Stimulated activated memory B cell treated with anti-CD40 and anti-IgM and Interleukin-4, amounts not matched to agents 10 μg/mL and 1 μg/mL and 100 μg/mL, for 72 hours (primary cell): ENCODE results near the gene ASMT.
"Not testable (repeated sequence)": the region's sequence is repeated elsewhere in the genome, so short reads cannot be mapped to it uniquely, and the experiment has no call there.

ENCODE experiments used
- ATAC-seq: fragments of 150-1000 bp; cut with Tn5 transposase; 2 replicates; pipeline ENCODE4 v1.10.0; 2021
- H3K27ac Mint-ChIP-seq: one replicate; pipeline ENCODE4 v1.8.0; 2022; ENCODE audit warnings: mild to moderate bottlenecking, mixed read lengths
- H3K27me3 Mint-ChIP-seq: one replicate; pipeline ENCODE4 v1.8.0; 2022; ENCODE audit warnings: mixed read lengths
- H3K36me3 Mint-ChIP-seq: one replicate; pipeline ENCODE4 v1.8.0; 2022; ENCODE audit warnings: mixed read lengths
- H3K4me1 Mint-ChIP-seq: one replicate; pipeline ENCODE4 v1.8.0; 2022; ENCODE audit warnings: mixed read lengths
- H3K4me3 Mint-ChIP-seq: one replicate; pipeline ENCODE4 v1.8.0; 2022; ENCODE audit warnings: mild to moderate bottlenecking, moderate library complexity, mixed read lengths
- H3K9me3 Mint-ChIP-seq: one replicate; pipeline ENCODE4 v1.8.0; 2022; ENCODE audit warnings: mixed read lengths

ASMT gene

GRCh38 chrX:1659664-1660461, 45.0 kb downstream of the ASMT start:
- Mint-ChIP-seq H3K36me3 (peaks cover 5% of the 10 kb centered on the region), H3K9me3 (no peaks in the 10 kb centered on the region), H3K4me3 (no peak overlapping the region), H3K27me3 (no peaks in the 10 kb centered on the region), H3K4me1 (peaks cover 41% of the 10 kb centered on the region), H3K27ac (no peak overlapping the region)
- no peak for ATAC-seq

- Mint-ChIP-seq H3K36me3 (peaks cover 20% of the 10 kb centered on the region), H3K4me1 (peaks cover 45% of the 10 kb centered on the region), H3K27ac (peak overlapping the region; percentile 60)
These were observed 46.4 kb downstream of the ASMT start for GRCh38 chrX:1661048-1661921.

GRCh38 chrX:1661922-1662221, 47.0 kb downstream of the ASMT start:
- H3K9me3 Mint-ChIP-seq = no peaks in the 10 kb centered on the region
- H3K4me3 Mint-ChIP-seq = peak overlapping the region; percentile 79
- H3K4me1 Mint-ChIP-seq = peaks cover 51% of the 10 kb centered on the region
- H3K27ac Mint-ChIP-seq = peak overlapping the region; percentile 60
- ATAC-seq = no peak
- H3K27me3 Mint-ChIP-seq = no peaks in the 10 kb centered on the region
- H3K36me3 Mint-ChIP-seq = peaks cover 26% of the 10 kb centered on the region

More at GRCh38 chrX:1661048-1661921, 46.4 kb downstream of the ASMT start:
- ATAC-seq = peak; percentile 98
- Mint-ChIP-seq H3K4me3 (peak overlapping the region; percentile 79), H3K9me3 (no peaks in the 10 kb centered on the region), H3K27me3 (no peaks in the 10 kb centered on the region)

GRCh38 chrX:1667566-1667965, 52.7 kb downstream of the ASMT start:
- H3K36me3 Mint-ChIP-seq = peaks cover 53% of the 10 kb centered on the region
- H3K4me1 Mint-ChIP-seq = peaks cover 22% of the 10 kb centered on the region
- H3K27ac Mint-ChIP-seq = no peak overlapping the region
- H3K9me3 Mint-ChIP-seq = no peaks in the 10 kb centered on the region
- H3K4me3 Mint-ChIP-seq = no peak overlapping the region
- no peaks in the 10 kb centered on the region for H3K27me3 Mint-ChIP-seq
- no peak for ATAC-seq

- no peak overlapping the region for H3K4me3 Mint-ChIP-seq
- H3K27ac Mint-ChIP-seq = no peak overlapping the region
- no peak for ATAC-seq
- peaks cover 3% of the 10 kb centered on the region for H3K9me3 Mint-ChIP-seq
- H3K36me3 Mint-ChIP-seq = peaks cover 28% of the 10 kb centered on the region
- no peaks in the 10 kb centered on the region for H3K4me1 Mint-ChIP-seq
- H3K27me3 Mint-ChIP-seq = no peaks in the 10 kb centered on the region
These were observed 58.5 kb downstream of the ASMT start for GRCh38 chrX:1673337-1673736.

GRCh38 chrX:1676866-1677265, 62.0 kb downstream of the ASMT start:
- H3K27ac Mint-ChIP-seq = no peak overlapping the region
- H3K9me3 Mint-ChIP-seq = peaks cover 5% of the 10 kb centered on the region
- ATAC-seq = no peak
- H3K4me3 Mint-ChIP-seq = no peak overlapping the region
- peaks cover 27% of the 10 kb centered on the region for H3K36me3 Mint-ChIP-seq
- H3K27me3 Mint-ChIP-seq = no peaks in the 10 kb centered on the region
- H3K4me1 Mint-ChIP-seq = peaks cover 22% of the 10 kb centered on the region

GRCh38 chrX:1679238-1679637, 64.4 kb downstream of the ASMT start:
- Mint-ChIP-seq H3K4me3 (no peak overlapping the region), H3K36me3 (peaks cover 26% of the 10 kb centered on the region), H3K9me3 (peaks cover 11% of the 10 kb centered on the region), H3K4me1 (peaks cover 29% of the 10 kb centered on the region), H3K27ac (peak overlapping the region; percentile 21), H3K27me3 (no peaks in the 10 kb centered on the region)
- ATAC-seq = peak; percentile 50

GRCh38 chrX:1681439-1681838, 66.6 kb downstream of the ASMT start:
- Mint-ChIP-seq H3K4me1 (peaks cover 29% of the 10 kb centered on the region), H3K9me3 (peaks cover 11% of the 10 kb centered on the region), H3K36me3 (peaks cover 22% of the 10 kb centered on the region), H3K27ac (peak overlapping the region; percentile 68), H3K4me3 (no peak overlapping the region), H3K27me3 (no peaks in the 10 kb centered on the region)
- ATAC-seq = no peak

- Mint-ChIP-seq H3K27ac (peak overlapping the region; percentile 68), H3K4me1 (peaks cover 29% of the 10 kb centered on the region), H3K4me3 (peak overlapping the region; percentile 54), H3K36me3 (peaks cover 22% of the 10 kb centered on the region), H3K9me3 (peaks cover 11% of the 10 kb centered on the region)
- not testable (repeated sequence) for ATAC-seq, H3K27me3 Mint-ChIP-seq
These were observed 67.0 kb downstream of the ASMT start for GRCh38 chrX:1681856-1682255.

- H3K27me3 Mint-ChIP-seq, ATAC-seq: not testable (repeated sequence)
- Mint-ChIP-seq H3K36me3 (peaks cover 22% of the 10 kb centered on the region), H3K4me3 (peak overlapping the region; percentile 54), H3K4me1 (peaks cover 29% of the 10 kb centered on the region), H3K27ac (peak overlapping the region; percentile 68), H3K9me3 (peaks cover 11% of the 10 kb centered on the region)
These were observed 67.6 kb downstream of the ASMT start for GRCh38 chrX:1682501-1682900.

- ATAC-seq, H3K4me3 Mint-ChIP-seq, H3K27ac Mint-ChIP-seq, H3K27me3 Mint-ChIP-seq: not testable (repeated sequence)
- H3K36me3 Mint-ChIP-seq = peaks cover 17% of the 10 kb centered on the region
- peaks cover 14% of the 10 kb centered on the region for H3K4me1 Mint-ChIP-seq
- peaks cover 11% of the 10 kb centered on the region for H3K9me3 Mint-ChIP-seq
These were observed 70.0 kb downstream of the ASMT start for GRCh38 chrX:1684883-1685282.

- Mint-ChIP-seq H3K9me3 (peaks cover 11% of the 10 kb centered on the region), H3K4me1 (peaks cover 14% of the 10 kb centered on the region), H3K36me3 (peaks cover 21% of the 10 kb centered on the region)
- not testable (repeated sequence) for H3K27ac Mint-ChIP-seq, ATAC-seq, H3K4me3 Mint-ChIP-seq, H3K27me3 Mint-ChIP-seq
These were observed 70.6 kb downstream of the ASMT start for GRCh38 chrX:1685444-1685880.

GRCh38 chrX:1686642-1687041, 71.8 kb downstream of the ASMT start:
- ATAC-seq = no peak
- Mint-ChIP-seq H3K27me3 (no peaks in the 10 kb centered on the region), H3K4me3 (no peak overlapping the region), H3K36me3 (peaks cover 24% of the 10 kb centered on the region), H3K4me1 (peaks cover 9% of the 10 kb centered on the region), H3K9me3 (peaks cover 11% of the 10 kb centered on the region), H3K27ac (no peak overlapping the region)
